Hematopoietic multipotent progenitor cell treated with erythropoietin and hydrocortisone succinate and interleukin-3 and kit ligand, for 4 days (in vitro differentiated cells): Measurements from ENCODE around the gene MBNL2.
A peak's percentile ranks its signal among the peaks of the same experiment; 100 is the strongest.

Experiments used
- DNase-seq: peaks from one replicate; pipeline ENCODE4 v3.0.0-alpha.2; 2015

MBNL2 gene

GRCh38 chr13:97306106-97306505, 84.0 kb downstream of the MBNL2 start:
- no peak for DNase-seq

- no peak for DNase-seq
Measured at GRCh38 chr13:97306645-97307044, 84.5 kb downstream of the MBNL2 start.

- no peak for DNase-seq
Measured at GRCh38 chr13:97307118-97307881, 85.2 kb downstream of the MBNL2 start.

GRCh38 chr13:97307882-97308624, 85.9 kb downstream of the MBNL2 start:
- no peak for DNase-seq

- DNase-seq: no peak
Measured at GRCh38 chr13:97308735-97309429, 86.7 kb downstream of the MBNL2 start.

- DNase-seq: no peak
Measured at GRCh38 chr13:97310809-97311436, 88.8 kb downstream of the MBNL2 start.

GRCh38 chr13:97311956-97312355, 89.8 kb downstream of the MBNL2 start:
- no peak for DNase-seq

GRCh38 chr13:97313551-97314260, 91.6 kb downstream of the MBNL2 start:
- no peak for DNase-seq

GRCh38 chr13:97316390-97316789, 94.3 kb downstream of the MBNL2 start:
- no peak for DNase-seq

GRCh38 chr13:97317933-97318332, 95.8 kb downstream of the MBNL2 start:
- no peak for DNase-seq

GRCh38 chr13:97318532-97318931, 96.4 kb downstream of the MBNL2 start:
- peak; percentile 56 for DNase-seq

- no peak for DNase-seq
Measured at GRCh38 chr13:97319113-97319720, 97.1 kb downstream of the MBNL2 start.

- no peak for DNase-seq
Measured at GRCh38 chr13:97321101-97321500, 99.0 kb downstream of the MBNL2 start.

- DNase-seq: no peak
Measured at GRCh38 chr13:97321616-97322321, 99.6 kb downstream of the MBNL2 start.

- DNase-seq: no peak
Measured at GRCh38 chr13:97322740-97323342, 100.7 kb downstream of the MBNL2 start.

- no peak for DNase-seq
Measured at GRCh38 chr13:97324115-97324514, 102.0 kb downstream of the MBNL2 start.

- no peak for DNase-seq
Measured at GRCh38 chr13:97325738-97326137, 103.6 kb downstream of the MBNL2 start.

- peak; percentile 70 for DNase-seq
Measured at GRCh38 chr13:97327086-97327485, 105.0 kb downstream of the MBNL2 start.

- DNase-seq: peak; percentile 95
Measured at GRCh38 chr13:97327506-97328221, 105.5 kb downstream of the MBNL2 start.

GRCh38 chr13:97328222-97328790, 106.2 kb downstream of the MBNL2 start:
- no peak for DNase-seq
